B cell (primary cell): ENCODE data around the gene CACNG1. TPM values are rescaled to one million over a fixed set of nuclear protein-coding genes. Genes with fewer than 3 reads are reported as not detected.

Experiments
- ATAC-seq: fragments of 200-7000 bp; cut with Tn5 transposase; one replicate; pipeline ENCODE4 v1.10.0; 2021; ENCODE audit warnings: low read depth, mild to moderate bottlenecking, moderate number of reproducible peaks, moderate library complexity
- CTCF ChIA-PET: fragments of 350-600 bp; sonication (Branson Sonifier 250); formaldehyde crosslinking; loops from one replicate; lab custom pipeline; 2021; ENCODE audit warnings: antibody characterized with exemption, inconsistent platforms; lab: Charles Lee
- POLR2A ChIA-PET: fragments of 350-600 bp; sonication (Branson Sonifier 250); formaldehyde crosslinking; loops from one replicate; lab custom pipeline; 2021; ENCODE audit warnings: antibody characterized with exemption; lab: Charles Lee
- DNase-seq: peaks from one replicate; pipeline ENCODE4 v3.0.0; 2013
- H2AFZ ChIP-seq: 2 replicates; pipeline ENCODE4 v1.6.1; 2012; ENCODE audit warnings: mild to moderate bottlenecking, low read depth, low read length; ENCODE audit not compliant: insufficient read depth, poor library complexity, severe bottlenecking
- H3K27ac ChIP-seq, 2 donors: 1 replicate in 1 of 2; 2 replicates in 1 of 2; pipeline ENCODE4 v1.5.1; 2012 to 2013; ENCODE audit warnings: low read length in 2 of 2, mild to moderate bottlenecking in 2 of 2, moderate library complexity in 1 of 2
- H3K27me3 ChIP-seq, 4 experiments: fragments of 200-600 bp in 1 of 4; sonication (generic) in 1 of 4; replicated peaks in 1 of 4; 1 replicate in 2 of 4; 2 replicates in 2 of 4; pipeline versions ENCODE4 v1.6.1 to v1.7.0; 2013 to 2016; ENCODE audit warnings: low read length in 3 of 4, mild to moderate bottlenecking in 2 of 4, mixed read lengths in 1 of 4, moderate library complexity in 1 of 4; ENCODE audit not compliant: insufficient read depth in 4 of 4, control insufficient read depth in 3 of 4; ENCODE audit errors: control extremely low read depth in 1 of 4
- H3K36me3 ChIP-seq, 2 experiments: replicated peaks in 1 of 2; 1 replicate in 1 of 2; 2 replicates in 1 of 2; pipeline versions ENCODE4 v1.6.1 to v1.7.1; 2013; ENCODE audit warnings: low read length in 1 of 2; ENCODE audit not compliant: insufficient read depth in 2 of 2, control insufficient read depth in 1 of 2; ENCODE audit errors: control extremely low read depth in 1 of 2, extremely low read depth in 1 of 2
- H3K4me1 ChIP-seq, 2 donors: fragments of 200-600 bp in 1 of 2; sonication (generic) in 1 of 2; 1 replicate in 1 of 2; 2 replicates in 1 of 2; pipeline versions ENCODE4 v1.5.1 to v1.6.1; 2013 to 2017; ENCODE audit warnings: low read length in 2 of 2; ENCODE audit not compliant: control insufficient read depth in 2 of 2, insufficient read depth in 2 of 2
- H3K4me2 ChIP-seq: replicated peaks from 2 replicates; pipeline ENCODE3; 2012; ENCODE audit warnings: mild to moderate bottlenecking, low read depth, low read length; ENCODE audit not compliant: poor library complexity, severe bottlenecking
- H3K4me3 ChIP-seq, 5 experiments: fragments of 200-600 bp in 1 of 5; sonication (generic) in 1 of 5; 1 replicate in 3 of 5; 2 replicates in 2 of 5; pipeline versions ENCODE4 v1.5.1 to v1.7.0; 2011 to 2016; ENCODE audit warnings: low read length in 4 of 5, mild to moderate bottlenecking in 4 of 5, low read depth in 2 of 5, control low read depth in 1 of 5, moderate library complexity in 1 of 5; ENCODE audit not compliant: insufficient read depth in 1 of 5; ENCODE audit errors: control extremely low read depth in 1 of 5, extremely low read depth in 1 of 5
- H3K79me2 ChIP-seq: fragments of 200-600 bp; sonication (generic); one replicate; pipeline ENCODE4 v1.6.0; 2016; ENCODE audit warnings: low read length; ENCODE audit not compliant: control insufficient read depth, insufficient read depth
- H3K9ac ChIP-seq: fragments of 200-600 bp; sonication (generic); 2 replicates; pipeline ENCODE4 v1.6.1; 2017; ENCODE audit warnings: mild to moderate bottlenecking, low read length, moderate library complexity
- H3K9me3 ChIP-seq, 3 donors: one replicate each; pipeline versions ENCODE4 v1.6.1 to v1.7.1; 2013; ENCODE audit warnings: low read length in 2 of 3; ENCODE audit not compliant: control insufficient read depth in 2 of 3, insufficient read depth in 1 of 3; ENCODE audit errors: control extremely low read depth in 1 of 3
- H4K20me1 ChIP-seq: 2 replicates; pipeline ENCODE4 v1.6.0; 2012; ENCODE audit warnings: mild to moderate bottlenecking, low read length; ENCODE audit not compliant: insufficient read depth, control insufficient read depth, poor library complexity, severe bottlenecking
- H3K27ac Mint-ChIP-seq: one replicate; pipeline ENCODE4 v1.8.0; 2021; ENCODE audit warnings: mixed read lengths
- H3K27me3 Mint-ChIP-seq: one replicate; pipeline ENCODE4 v1.8.0; 2021; ENCODE audit warnings: mixed read lengths
- H3K4me1 Mint-ChIP-seq: one replicate; pipeline ENCODE4 v1.8.0; 2021; ENCODE audit warnings: mixed read lengths
- H3K4me3 Mint-ChIP-seq: one replicate; pipeline ENCODE4 v1.8.0; 2021; ENCODE audit warnings: mixed read lengths
- H3K9me3 Mint-ChIP-seq: one replicate; pipeline ENCODE4 v1.8.0; 2022; ENCODE audit warnings: mixed read lengths; ENCODE audit not compliant: insufficient read depth
- CTCF ChIP-seq: fragments of 200-600 bp; IDR thresholded peaks from one replicate; pipeline ENCODE4 v1.8.0; 2022; ENCODE audit warnings: antibody characterized with exemption, mild to moderate bottlenecking
- EZH2 ChIP-seq: IDR thresholded peaks from 2 replicates; pipeline ENCODE4 v1.6.1; 2012; ENCODE audit warnings: borderline replicate concordance, low read depth, mild to moderate bottlenecking, moderate library complexity, low read length; ENCODE audit not compliant: insufficient read depth, poor library complexity, severe bottlenecking
- WGBS: methylation state at CpG from one replicate; pipeline ENCODE4 v1.1.5; 2013; ENCODE audit warnings: missing lambda C conversion rate; ENCODE audit not compliant: insufficient coverage; 5-methylcytosine and 5-hydroxymethylcytosine counted together
- intact Hi-C: fragments of 100-400 bp; cut with micrococcal nuclease; formaldehyde crosslinking; loops from one replicate; pipeline ENCODE4 v1.10.0; 2022
- polyA plus RNA-seq: library from polyadenylated mRNA; depleted of rRNA; stranded (reverse); fragments of >200 nt; gene quantifications from 2 replicates; pipeline ENCODE4 v1.2.3, GENCODE V29; 2012
- total RNA-seq, 2 donors: library from RNA; stranded (reverse); fragments of 120-200 nt in 1 of 2; gene quantifications; 1 replicate in 1 of 2; 2 replicates in 1 of 2; pipeline versions ENCODE4 v1.2.3 to v1.2.4, GENCODE V29; 2013 to 2022

CACNG1 gene
- total and polyA plus RNA-seq, 2 donors (not counting 1 experiment from before 2014, with no cell fraction given), result not detected

- Histone ChIP-seq H3K9me3 (no peaks in the 10 kb centered on the region), H3K79me2 (no peaks in the 10 kb centered on the region), H3K4me1 (no peaks in the 10 kb centered on the region), H4K20me1 (no peaks in the 10 kb centered on the region), H3K27me3 (no peaks in the 10 kb centered on the region), H3K36me3 (no peaks in the 10 kb centered on the region), H3K4me3 (no peak overlapping the region), H2AFZ (no peak overlapping the region), H3K27ac (no peak overlapping the region), H3K4me2 (no peak overlapping the region), H3K9ac (no peak overlapping the region)
- Mint-ChIP-seq H3K4me3 (no peak overlapping the region), H3K9me3 (no peaks in the 10 kb centered on the region), H3K27me3 (peaks cover 9% of the 10 kb centered on the region), H3K27ac (no peak overlapping the region), H3K4me1 (no peaks in the 10 kb centered on the region)
- no peak for ATAC-seq
- WGBS, result 93% methylated on average over 14 of the region's 14 CpGs
- ChIA-PET CTCF (no interaction called here), POLR2A (no interaction called here)
- TF ChIP-seq EZH2 (no peak), CTCF (no peak)
- no peak for DNase-seq
- intact Hi-C loops, result no loop called here
Observed at GRCh38 chr17:67032382-67032781, 12.0 kb upstream of the CACNG1 start.

- TF ChIP-seq EZH2, result no peak
- no peak for TF ChIP-seq CTCF
- Histone ChIP-seq H3K27me3 (no peaks in the 10 kb centered on the region), H3K4me2 (no peak overlapping the region), H3K36me3 (no peaks in the 10 kb centered on the region), H3K4me3 (no peak overlapping the region), H2AFZ (no peak overlapping the region), H3K4me1 (no peaks in the 10 kb centered on the region), H4K20me1 (no peaks in the 10 kb centered on the region), H3K9me3 (no peaks in the 10 kb centered on the region), H3K9ac (no peak overlapping the region), H3K27ac (no peak overlapping the region), H3K79me2 (no peaks in the 10 kb centered on the region)
- no peak overlapping the region for H3K27ac Mint-ChIP-seq
- H3K9me3 Mint-ChIP-seq, result no peaks in the 10 kb centered on the region
- H3K4me3 Mint-ChIP-seq, result no peak overlapping the region
- ChIA-PET POLR2A (no interaction called here), CTCF (no interaction called here)
- no peaks in the 10 kb centered on the region for H3K4me1 Mint-ChIP-seq
- DNase-seq (no peak), ATAC-seq (no peak)
- intact Hi-C loops, result no loop called here
- peaks cover 11% of the 10 kb centered on the region for H3K27me3 Mint-ChIP-seq
- no CpG with 5 or more reads among the region's 13 CpGs for WGBS
Observed at GRCh38 chr17:67032985-67033384, 11.4 kb upstream of the CACNG1 start.
